A549 (cell line): ENCODE results near the gene NME7. TPM values are rescaled to one million over a fixed set of nuclear protein-coding genes. Genes with fewer than 3 reads are reported as not detected.

Experiments used
- ATAC-seq, 2 experiments: fragments of 200-7000 bp in 1 of 2; fragments of >200 bp in 1 of 2; cut with Nextera tagmentation in 1 of 2; cut with Tn5 transposase in 1 of 2; 3 replicates each; pipeline versions ENCODE4 v1.8.0 to v1.9.1; 2018 to 2020; ENCODE audit warnings: mild to moderate bottlenecking in 1 of 2, moderate library complexity in 1 of 2
- CTCF ChIA-PET: fragments of 300-600 bp; sonication (Branson Sonifier 250); formaldehyde crosslinking; extraction: SDS; loops from one replicate; lab custom pipeline; 2021; ENCODE audit warnings: antibody characterized with exemption, inconsistent platforms; lab: Yijun Ruan, JAX
- POLR2A ChIA-PET: fragments of 350-600 bp; formaldehyde crosslinking; extraction: SDS; loops from one replicate; lab custom pipeline; 2021; ENCODE audit warnings: antibody characterized with exemption, inconsistent platforms; lab: Yijun Ruan, JAX
- DNase-seq, 2 experiments: peaks; one replicate each; pipeline versions ENCODE4 v3.0.0 to v3.0.0-alpha.2; 2011 to 2016; ENCODE audit warnings: low read depth in 1 of 2, low spot score in 1 of 2
- FAIRE-seq: peaks from 2 replicates; lab custom pipeline; 2011; peaks lifted over from hg19 to GRCh38; lab: Jason Lieb, UNC
- H3K27ac ChIP-seq, 2 experiments: fragments of >200 bp; sonication (Bioruptor Twin); formaldehyde crosslinking; 3 replicates each; pipeline ENCODE4 v1.5.1; 2016 to 2017
- H3K4me1 ChIP-seq: fragments of >200 bp; sonication (Bioruptor Twin); formaldehyde crosslinking; 3 replicates; pipeline ENCODE4 v1.6.1; 2016
- H3K4me2 ChIP-seq: fragments of >200 bp; sonication (Bioruptor Twin); formaldehyde crosslinking; 3 replicates; pipeline ENCODE4 v1.6.1; 2016
- H3K4me3 ChIP-seq: fragments of >200 bp; sonication (Bioruptor Twin); formaldehyde crosslinking; 3 replicates; pipeline ENCODE4 v1.5.1; 2016
- H3K9me3 ChIP-seq: fragments of >200 bp; sonication (Bioruptor Twin); formaldehyde crosslinking; 3 replicates; pipeline ENCODE4 v1.6.1; 2016
- CBX2 ChIP-seq: fragments of 200-600 bp; sonication (generic); IDR thresholded peaks from 2 replicates; pipeline ENCODE4 v1.6.1; 2016; ENCODE audit warnings: low read depth, mild to moderate bottlenecking, borderline replicate concordance
- CBX8 ChIP-seq: fragments of 200-600 bp; sonication (generic); IDR thresholded peaks from 2 replicates; pipeline ENCODE4 v1.6.1; 2016
- FOXS1 ChIP-seq: fragments of 250-450 bp; sonication (Bioruptor Pico); IDR thresholded peaks from 2 replicates; pipeline ENCODE4 v1.5.0; 2020; ENCODE audit warnings: mild to moderate bottlenecking, moderate library complexity
- GATA3 ChIP-seq: IDR thresholded peaks from 2 replicates; pipeline ENCODE4 v1.6.1; 2012; ENCODE audit warnings: borderline replicate concordance
- JUN ChIP-seq, 2 experiments: fragments of >200 bp; sonication (Bioruptor Twin); formaldehyde crosslinking; IDR thresholded peaks; 2 replicates in 1 of 2; 3 replicates in 1 of 2; pipeline ENCODE4 v1.6.1; 2016 to 2017
- MAFK ChIP-seq: fragments of 450-650 bp; IDR thresholded peaks from 2 replicates; pipeline ENCODE4 v1.6.1; 2014; ENCODE audit not compliant: partially characterized antibody
- MAZ ChIP-seq: fragments of 150-350 bp; IDR thresholded peaks from 2 replicates; pipeline ENCODE4 v1.6.1; 2014; ENCODE audit warnings: antibody characterized with exemption, low read depth, low read length, borderline replicate concordance
- MYC ChIP-seq: IDR thresholded peaks from 2 replicates; pipeline ENCODE4 v1.6.1; 2012; ENCODE audit warnings: mild to moderate bottlenecking, inconsistent platforms, low read length, improper control_type of control experiment, borderline replicate concordance
- PHF8 ChIP-seq: fragments of 200-600 bp; sonication (generic); IDR thresholded peaks from 2 replicates; pipeline ENCODE4 v1.6.1; 2016; ENCODE audit warnings: low read depth, mild to moderate bottlenecking, antibody characterized with exemption, moderate library complexity, borderline replicate concordance
- POLR2AphosphoS2 ChIP-seq: conservative IDR thresholded peaks from 2 replicates; pipeline ENCODE4 v1.6.1; 2012; ENCODE audit warnings: low read length, improper control_type of control experiment, inconsistent platforms
- RCOR1 ChIP-seq: fragments of 150-350 bp; IDR thresholded peaks from 2 replicates; pipeline ENCODE4 v1.6.1; 2014; ENCODE audit warnings: antibody characterized with exemption, low read length, low read depth
- RNF2 ChIP-seq: fragments of 200-600 bp; sonication (generic); IDR thresholded peaks from 2 replicates; pipeline ENCODE4 v1.6.1; 2016; ENCODE audit warnings: low read depth, mild to moderate bottlenecking, antibody characterized with exemption, moderate library complexity, borderline replicate concordance
- SREBF2 ChIP-seq: fragments of 450-650 bp; IDR thresholded peaks from 2 replicates; pipeline ENCODE4 v1.6.1; 2014; ENCODE audit warnings: mild to moderate bottlenecking, moderate library complexity
- ZC3H11A ChIP-seq: fragments of 450-650 bp; IDR thresholded peaks from 2 replicates; pipeline ENCODE4 v1.6.1; 2014; ENCODE audit warnings: antibody characterized with exemption, mild to moderate bottlenecking
- ZNF302 ChIP-seq: fragments of 250-450 bp; sonication (Bioruptor Pico); IDR thresholded peaks from 2 replicates; pipeline ENCODE4 v1.9.0; 2021; ENCODE audit warnings: inconsistent platforms, mild to moderate bottlenecking, moderate library complexity
- ZSCAN20 ChIP-seq: fragments of 250-450 bp; sonication (Bioruptor Pico); IDR thresholded peaks from 2 replicates; pipeline ENCODE4 v1.8.0; 2022; ENCODE audit warnings: mild to moderate bottlenecking, moderate library complexity
- WGBS: methylation state at CpG from one replicate; pipeline ENCODE4 v1.1.6; 2017; ENCODE audit errors: missing lambda C conversion rate; 5-methylcytosine and 5-hydroxymethylcytosine counted together
- polyA plus RNA-seq, 4 experiments: library from polyadenylated mRNA; depleted of rRNA in 3 of 4; stranded (reverse); fragments of >200 nt; fragmentation: RNase III in 1 of 4; extraction: RNeasy Plus Mini Kit Qiagen cat#74134 plus additional on column Dnase treatment in 1 of 4; gene quantifications; 2 replicates in 3 of 4; 3 replicates in 1 of 4; pipeline ENCODE4 v1.2.3, GENCODE V29; 2011 to 2017
- TF ChIP-seq, protein P1 (sequence below): fragments of >200 bp; sonication (Bioruptor Twin); formaldehyde crosslinking; IDR thresholded peaks from 3 replicates; pipeline ENCODE4 v1.5.1; 2016
- TF ChIP-seq, protein P2 (sequence below): fragments of 150-350 bp; IDR thresholded peaks from 2 replicates; pipeline ENCODE4 v1.6.1; 2014; ENCODE audit warnings: low read depth, mild to moderate bottlenecking, low read length
- TF ChIP-seq, protein P3 (sequence below): fragments of >200 bp; sonication (Bioruptor Twin); formaldehyde crosslinking; IDR thresholded peaks from 2 replicates; pipeline ENCODE4 v1.6.1; 2016
- TF ChIP-seq, protein P4 (sequence below): IDR thresholded peaks from 2 replicates; pipeline ENCODE4 v1.6.1; 2012
- TF ChIP-seq, protein P5 (sequence below): fragments of 450-650 bp; IDR thresholded peaks from 2 replicates; pipeline ENCODE4 v1.6.1; 2014; ENCODE audit warnings: antibody characterized with exemption

NME7 gene
- polyA plus RNA-seq, 2 of the 4 experiments (the other 2 are of a cell fraction): 39.5 to 62.3 TPM

DNA sequence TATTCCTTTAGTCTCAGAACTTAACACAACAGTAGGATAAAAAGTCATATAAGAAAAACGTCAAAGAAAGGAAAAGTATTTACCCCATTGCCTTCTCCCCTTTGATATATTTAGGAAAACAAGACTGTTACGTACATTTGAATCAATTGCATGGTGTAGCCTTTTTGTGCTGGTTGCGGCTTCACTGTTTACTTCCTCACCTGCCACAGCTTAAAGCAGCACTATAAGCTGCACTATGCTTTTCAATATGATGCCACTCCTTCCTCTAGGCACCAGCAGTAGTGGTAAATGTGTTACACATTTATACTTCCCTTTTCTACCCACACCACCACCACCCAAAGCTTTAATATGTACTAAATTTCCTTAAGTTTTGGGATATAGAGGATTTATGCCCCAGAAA, 150.0 kb downstream of the NME7 start:
- no peak for FAIRE-seq
- CTCF ChIA-PET: no interaction called here
- Histone ChIP-seq H3K4me3 (no peak overlapping the region), H3K4me1 (no peaks in the 10 kb centered on the region), H3K9me3 (no peaks in the 10 kb centered on the region), H3K4me2 (no peak overlapping the region), H3K27ac (no peak overlapping the region)
- no peak for DNase-seq
- 76% methylated on average over 3 of the region's 3 CpGs for WGBS
- TF ChIP-seq CBX8: no peak
- no peak for TF ChIP-seq MYC
- no peak for TF ChIP-seq PHF8
- TF ChIP-seq JUN (IDR thresholded peaks at IDR 0.05): no peak
- TF ChIP-seq, protein P1, sequence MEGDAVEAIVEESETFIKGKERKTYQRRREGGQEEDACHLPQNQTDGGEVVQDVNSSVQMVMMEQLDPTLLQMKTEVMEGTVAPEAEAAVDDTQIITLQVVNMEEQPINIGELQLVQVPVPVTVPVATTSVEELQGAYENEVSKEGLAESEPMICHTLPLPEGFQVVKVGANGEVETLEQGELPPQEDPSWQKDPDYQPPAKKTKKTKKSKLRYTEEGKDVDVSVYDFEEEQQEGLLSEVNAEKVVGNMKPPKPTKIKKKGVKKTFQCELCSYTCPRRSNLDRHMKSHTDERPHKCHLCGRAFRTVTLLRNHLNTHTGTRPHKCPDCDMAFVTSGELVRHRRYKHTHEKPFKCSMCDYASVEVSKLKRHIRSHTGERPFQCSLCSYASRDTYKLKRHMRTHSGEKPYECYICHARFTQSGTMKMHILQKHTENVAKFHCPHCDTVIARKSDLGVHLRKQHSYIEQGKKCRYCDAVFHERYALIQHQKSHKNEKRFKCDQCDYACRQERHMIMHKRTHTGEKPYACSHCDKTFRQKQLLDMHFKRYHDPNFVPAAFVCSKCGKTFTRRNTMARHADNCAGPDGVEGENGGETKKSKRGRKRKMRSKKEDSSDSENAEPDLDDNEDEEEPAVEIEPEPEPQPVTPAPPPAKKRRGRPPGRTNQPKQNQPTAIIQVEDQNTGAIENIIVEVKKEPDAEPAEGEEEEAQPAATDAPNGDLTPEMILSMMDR: no peak
- TF ChIP-seq MAFK: no peak
- TF ChIP-seq ZC3H11A: no peak
- TF ChIP-seq POLR2AphosphoS2: no peak
- TF ChIP-seq, protein P2, sequence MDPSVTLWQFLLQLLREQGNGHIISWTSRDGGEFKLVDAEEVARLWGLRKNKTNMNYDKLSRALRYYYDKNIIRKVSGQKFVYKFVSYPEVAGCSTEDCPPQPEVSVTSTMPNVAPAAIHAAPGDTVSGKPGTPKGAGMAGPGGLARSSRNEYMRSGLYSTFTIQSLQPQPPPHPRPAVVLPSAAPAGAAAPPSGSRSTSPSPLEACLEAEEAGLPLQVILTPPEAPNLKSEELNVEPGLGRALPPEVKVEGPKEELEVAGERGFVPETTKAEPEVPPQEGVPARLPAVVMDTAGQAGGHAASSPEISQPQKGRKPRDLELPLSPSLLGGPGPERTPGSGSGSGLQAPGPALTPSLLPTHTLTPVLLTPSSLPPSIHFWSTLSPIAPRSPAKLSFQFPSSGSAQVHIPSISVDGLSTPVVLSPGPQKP: no peak
- no peak for TF ChIP-seq ZNF302 (CRISPR knock-in tag)
- TF ChIP-seq RCOR1: no peak
- no peak for TF ChIP-seq GATA3
- TF ChIP-seq CBX2: no peak
- TF ChIP-seq MAZ: no peak
- no peak for TF ChIP-seq SREBF2
- TF ChIP-seq, protein P3, sequence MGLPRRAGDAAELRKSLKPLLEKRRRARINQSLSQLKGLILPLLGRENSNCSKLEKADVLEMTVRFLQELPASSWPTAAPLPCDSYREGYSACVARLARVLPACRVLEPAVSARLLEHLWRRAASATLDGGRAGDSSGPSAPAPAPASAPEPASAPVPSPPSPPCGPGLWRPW: no peak
- ATAC-seq: no peak
- POLR2A ChIA-PET: no interaction called here

DNA sequence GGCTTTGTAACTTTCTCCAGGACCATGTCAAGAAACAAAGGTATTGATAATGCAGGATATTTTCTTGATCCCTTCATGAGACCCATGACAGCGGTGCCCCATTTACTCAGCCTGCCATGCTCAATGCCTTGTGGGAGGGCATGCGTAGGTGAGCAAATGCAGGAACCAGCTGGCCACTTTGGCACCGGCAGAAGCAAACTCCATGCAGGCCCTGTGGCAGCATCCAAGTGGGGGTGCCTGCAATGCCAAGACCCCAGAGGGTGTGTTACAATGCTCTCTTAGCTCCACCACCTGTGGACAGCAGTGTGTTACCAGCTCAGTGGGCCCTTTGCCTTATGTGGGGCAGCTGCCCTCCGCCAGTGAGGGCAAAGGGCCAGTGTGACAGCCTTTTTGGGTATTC, 153.0 kb downstream of the NME7 start:
- H3K27ac ChIP-seq: no peak overlapping the region
- ATAC-seq (no peak), FAIRE-seq (no peak), DNase-seq (no peak)
- H3K4me2 ChIP-seq: no peak overlapping the region
- POLR2A ChIA-PET: no interaction called here
- no peaks in the 10 kb centered on the region for H3K9me3 ChIP-seq
- TF ChIP-seq FOXS1 (CRISPR knock-in tag) (no peak), JUN (IDR thresholded peaks at IDR 0.05) (no peak), MAFK (no peak), ZSCAN20 (CRISPR knock-in tag) (no peak), MAZ (no peak), RNF2 (no peak)
- TF ChIP-seq, protein P4, sequence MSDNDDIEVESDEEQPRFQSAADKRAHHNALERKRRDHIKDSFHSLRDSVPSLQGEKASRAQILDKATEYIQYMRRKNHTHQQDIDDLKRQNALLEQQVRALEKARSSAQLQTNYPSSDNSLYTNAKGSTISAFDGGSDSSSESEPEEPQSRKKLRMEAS: no peak
- TF ChIP-seq, protein P3: no peak
- TF ChIP-seq, protein P5, sequence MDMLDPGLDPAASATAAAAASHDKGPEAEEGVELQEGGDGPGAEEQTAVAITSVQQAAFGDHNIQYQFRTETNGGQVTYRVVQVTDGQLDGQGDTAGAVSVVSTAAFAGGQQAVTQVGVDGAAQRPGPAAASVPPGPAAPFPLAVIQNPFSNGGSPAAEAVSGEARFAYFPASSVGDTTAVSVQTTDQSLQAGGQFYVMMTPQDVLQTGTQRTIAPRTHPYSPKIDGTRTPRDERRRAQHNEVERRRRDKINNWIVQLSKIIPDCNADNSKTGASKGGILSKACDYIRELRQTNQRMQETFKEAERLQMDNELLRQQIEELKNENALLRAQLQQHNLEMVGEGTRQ: no peak
- no peak overlapping the region for H3K4me3 ChIP-seq
- H3K4me1 ChIP-seq: no peaks in the 10 kb centered on the region
- CTCF ChIA-PET: no interaction called here
- WGBS: 91% methylated on average over 4 of the region's 4 CpGs
